DMS114 treated with DMSO at 0.1 percent for 48 hours (cell line): ENCODE data around the gene ACTL7A.
"Not testable (repeated sequence)": the region's sequence is repeated elsewhere in the genome, so short reads cannot be mapped to it uniquely, and the experiment has no call there.

ENCODE experiments used
- DNase-seq: peaks from one replicate; lab custom pipeline; 2025; ENCODE audit not compliant: unreplicated experiment; lab: John Stamatoyannopoulos, UW

ACTL7A gene

GRCh38 chr9:108848296-108848695 is 13.8 kb upstream of the ACTL7A start:
- not testable (repeated sequence) for DNase-seq

GRCh38 chr9:108850293-108850897 is 11.7 kb upstream of the ACTL7A start:
- DNase-seq, result peak; percentile 0

GRCh38 chr9:108851138-108851537 is 10.9 kb upstream of the ACTL7A start:
- no peak for DNase-seq

- DNase-seq, result no peak
These were observed 10.0 kb upstream of the ACTL7A start for GRCh38 chr9:108852079-108852478.

GRCh38 chr9:108854094-108854493 is 8.0 kb upstream of the ACTL7A start:
- DNase-seq, result no peak

- DNase-seq, result no peak
These were observed 7.2 kb upstream of the ACTL7A start for GRCh38 chr9:108854641-108855528.

GRCh38 chr9:108855529-108855886 is 6.6 kb upstream of the ACTL7A start:
- no peak for DNase-seq

GRCh38 chr9:108855888-108856287 is 6.2 kb upstream of the ACTL7A start, which contains the start of gene ACTL7B:
Gene ACTL7B (minus strand): TSS chr9:108855986. CDS start chr9:108855930, 56 bp downstream.
- no peak for DNase-seq

GRCh38 chr9:108857572-108857971 is 4.5 kb upstream of the ACTL7A start:
- no peak for DNase-seq

- no peak for DNase-seq
These were observed 2.5 kb upstream of the ACTL7A start for GRCh38 chr9:108859459-108860114.

- DNase-seq, result no peak
These were observed 1.7 kb upstream of the ACTL7A start for GRCh38 chr9:108860354-108860753.

- DNase-seq, result no peak
These were observed 1.3 kb upstream of the ACTL7A start for GRCh38 chr9:108860764-108861163.

GRCh38 chr9:108861464-108861863 is 602 bp upstream of the ACTL7A start:
- no peak for DNase-seq

- DNase-seq, result no peak
These were observed 1.8 kb downstream of the ACTL7A start for GRCh38 chr9:108863891-108864290.

GRCh38 chr9:108864446-108864845 is 2.4 kb downstream of the ACTL7A start:
- DNase-seq, result no peak

GRCh38 chr9:108865037-108865436 is 3.0 kb downstream of the ACTL7A start:
- DNase-seq, result no peak

- no peak for DNase-seq
These were observed 3.9 kb downstream of the ACTL7A start for GRCh38 chr9:108866001-108866420.

GRCh38 chr9:108867116-108867515 is 5.0 kb downstream of the ACTL7A start:
- no peak for DNase-seq

GRCh38 chr9:108867829-108868228 is 5.8 kb downstream of the ACTL7A start:
- no peak for DNase-seq

- DNase-seq, result no peak
These were observed 7.1 kb downstream of the ACTL7A start for GRCh38 chr9:108869092-108869725.

- DNase-seq, result no peak
These were observed 12.2 kb downstream of the ACTL7A start for GRCh38 chr9:108874058-108874788.
